ENCODE results near the gene APLP2. TPM values are rescaled to one million over a fixed set of nuclear protein-coding genes. Genes with fewer than 3 reads are reported as not detected.

APLP2 gene
- total RNA-seq, 1 donor, result 278 TPM

DNA sequence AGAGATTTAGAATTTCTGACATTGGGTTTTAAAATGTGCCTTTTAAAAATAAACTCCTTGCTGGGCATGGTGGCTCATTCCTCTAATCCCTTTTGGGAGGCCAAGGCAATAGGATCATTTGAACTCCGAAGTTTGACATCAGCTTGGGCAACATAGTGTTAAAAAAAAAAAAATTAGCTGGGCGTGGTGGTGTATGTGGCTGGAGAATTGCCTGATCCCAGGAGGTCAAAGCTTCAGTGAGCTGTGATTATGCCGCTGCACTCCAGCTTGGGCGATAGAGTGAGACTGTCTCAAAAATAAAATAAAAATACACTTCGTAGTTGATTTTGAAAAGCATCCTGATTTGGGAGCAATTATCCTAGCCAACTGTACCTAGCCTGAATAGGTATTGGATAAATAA is 3.4 kb upstream of the APLP2 start:
- no peak for DNase-seq (ENCODE audit: low read depth)
- no peak overlapping the region for H3K4me3 ChIP-seq (ENCODE audit: low read depth, low read length)
- TF ChIP-seq, protein P1, sequence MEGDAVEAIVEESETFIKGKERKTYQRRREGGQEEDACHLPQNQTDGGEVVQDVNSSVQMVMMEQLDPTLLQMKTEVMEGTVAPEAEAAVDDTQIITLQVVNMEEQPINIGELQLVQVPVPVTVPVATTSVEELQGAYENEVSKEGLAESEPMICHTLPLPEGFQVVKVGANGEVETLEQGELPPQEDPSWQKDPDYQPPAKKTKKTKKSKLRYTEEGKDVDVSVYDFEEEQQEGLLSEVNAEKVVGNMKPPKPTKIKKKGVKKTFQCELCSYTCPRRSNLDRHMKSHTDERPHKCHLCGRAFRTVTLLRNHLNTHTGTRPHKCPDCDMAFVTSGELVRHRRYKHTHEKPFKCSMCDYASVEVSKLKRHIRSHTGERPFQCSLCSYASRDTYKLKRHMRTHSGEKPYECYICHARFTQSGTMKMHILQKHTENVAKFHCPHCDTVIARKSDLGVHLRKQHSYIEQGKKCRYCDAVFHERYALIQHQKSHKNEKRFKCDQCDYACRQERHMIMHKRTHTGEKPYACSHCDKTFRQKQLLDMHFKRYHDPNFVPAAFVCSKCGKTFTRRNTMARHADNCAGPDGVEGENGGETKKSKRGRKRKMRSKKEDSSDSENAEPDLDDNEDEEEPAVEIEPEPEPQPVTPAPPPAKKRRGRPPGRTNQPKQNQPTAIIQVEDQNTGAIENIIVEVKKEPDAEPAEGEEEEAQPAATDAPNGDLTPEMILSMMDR (IDR thresholded peaks at IDR 0.05; ENCODE audit: insufficient read depth, low read depth, low read length), result no peak

DNA sequence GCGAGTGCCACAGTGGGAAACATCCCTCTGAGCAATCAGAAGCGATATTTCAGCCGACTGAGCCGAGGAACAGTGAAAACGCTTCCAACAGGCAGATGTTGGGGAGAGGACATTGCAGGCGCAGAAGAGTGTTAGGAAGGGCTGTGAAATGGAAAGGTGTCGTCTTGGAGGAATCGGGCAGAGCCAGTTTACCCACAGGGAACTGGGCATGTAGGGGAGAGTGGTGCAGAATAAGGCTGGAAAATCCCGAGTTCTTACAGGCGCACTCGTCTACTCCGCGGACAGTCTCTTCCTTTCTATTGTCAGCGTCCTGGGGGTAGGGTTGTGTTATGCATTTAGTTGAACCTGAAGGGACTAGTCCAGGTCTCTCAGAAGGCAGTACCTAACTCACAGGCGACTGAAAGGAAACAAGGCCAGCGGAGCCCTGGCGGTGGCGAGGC is 1.1 kb upstream of the APLP2 start:
- TF ChIP-seq, protein P1 (IDR thresholded peaks at IDR 0.05; ENCODE audit: insufficient read depth, low read depth, low read length), result no peak
- H3K4me3 ChIP-seq (ENCODE audit: low read depth, low read length), result peak overlapping the region; percentile 72
- no peak for DNase-seq (ENCODE audit: low read depth)

DNA sequence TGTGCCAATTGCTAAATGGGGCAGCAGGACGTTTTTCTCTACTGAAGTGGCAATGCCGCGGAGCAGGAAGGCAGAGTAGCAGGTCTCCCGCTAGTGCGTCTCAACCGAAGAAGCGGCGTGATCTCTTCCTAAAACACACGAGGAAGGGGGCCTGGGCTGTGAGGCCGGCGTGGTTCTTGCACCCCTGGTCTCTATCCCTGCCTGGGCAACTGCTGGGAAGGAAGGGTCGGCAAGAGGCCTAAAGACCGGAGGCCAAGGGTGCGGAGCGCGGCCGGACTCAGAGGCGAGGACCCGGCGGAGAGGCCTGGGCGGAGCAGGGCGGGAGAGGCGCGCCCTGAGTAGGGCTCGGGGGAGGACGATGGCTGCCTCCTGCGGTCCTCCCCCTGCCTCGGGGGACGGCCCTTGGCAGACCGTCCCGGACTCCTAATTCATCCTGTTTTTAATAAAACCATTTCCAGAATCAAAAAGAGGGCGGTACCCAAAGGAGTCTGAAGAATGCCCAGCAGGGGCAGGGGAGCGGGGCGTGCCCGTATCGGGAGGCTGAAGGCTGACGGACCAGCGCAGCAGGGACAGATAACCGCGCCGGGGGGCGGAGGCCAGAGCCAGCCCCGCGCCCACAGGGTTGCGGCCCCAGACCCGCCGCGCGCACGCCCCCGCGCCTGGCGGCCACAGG is 572 bp upstream of the APLP2 start:
- peak overlapping the region; percentile 72 for H3K4me3 ChIP-seq (ENCODE audit: low read depth, low read length)
- DNase-seq (ENCODE audit: low read depth), result peak; percentile 78
- TF ChIP-seq, protein P1 (IDR thresholded peaks at IDR 0.05; ENCODE audit: insufficient read depth, low read depth, low read length), result no peak

DNA sequence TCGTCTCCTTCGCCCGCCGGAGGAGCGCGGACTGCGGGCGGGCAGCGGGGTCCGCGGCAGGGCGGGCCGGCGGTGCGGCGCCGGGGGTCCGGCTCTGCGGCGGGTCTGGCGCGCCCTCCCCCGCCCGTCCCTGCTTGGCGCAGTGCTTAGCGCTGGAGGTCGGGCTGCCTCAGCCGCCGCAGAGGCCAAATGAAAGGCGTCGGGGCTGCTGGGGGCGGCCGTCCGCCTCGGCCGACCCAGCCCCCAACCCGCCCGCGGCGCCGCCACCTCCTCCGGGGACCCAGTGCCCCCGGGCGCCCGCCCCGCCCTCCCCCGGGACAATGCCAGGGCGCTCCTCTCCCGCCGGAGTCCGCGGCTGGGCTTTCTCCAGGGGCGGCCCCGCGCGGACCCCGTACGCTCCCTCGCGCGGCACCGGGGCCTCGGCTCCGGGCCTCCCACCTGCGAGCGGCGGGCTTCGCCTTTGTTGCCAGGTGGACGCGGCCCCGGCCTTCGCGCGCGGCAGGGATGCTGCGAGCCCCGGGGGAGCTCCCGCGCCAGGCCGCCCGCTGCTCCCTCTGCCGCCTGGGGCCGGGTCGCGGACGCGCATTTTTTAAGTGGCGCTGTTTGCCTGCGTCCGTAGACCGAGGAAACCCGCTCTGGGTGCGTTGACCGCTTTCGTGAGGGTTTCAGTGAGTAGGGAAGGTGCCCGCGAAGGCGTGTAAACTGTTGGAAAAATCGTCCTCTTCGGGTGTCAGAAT is 583 bp downstream of the APLP2 start:
- peak; percentile 26 for DNase-seq (ENCODE audit: low read depth)

DNA sequence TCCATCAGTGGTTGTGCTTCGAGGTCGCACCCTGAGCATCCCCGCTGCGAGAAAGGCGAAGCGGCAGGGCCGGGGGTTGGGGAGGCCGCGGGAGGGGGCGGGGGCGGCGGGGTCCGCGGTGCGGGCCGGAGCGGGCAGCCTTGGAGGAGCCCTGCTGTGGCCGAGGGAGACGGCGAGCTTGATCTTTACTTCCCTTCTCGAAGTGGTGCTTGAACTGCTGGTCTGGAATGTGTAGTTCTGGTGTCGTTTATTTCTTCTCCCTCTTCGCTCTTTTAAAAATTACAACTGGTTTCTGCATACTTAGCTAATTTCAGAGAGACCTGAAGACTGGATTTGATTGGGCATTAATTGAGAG is 1.1 kb downstream of the APLP2 start:
- TF ChIP-seq, protein P1 (IDR thresholded peaks at IDR 0.05; ENCODE audit: insufficient read depth, low read depth, low read length), result peak; percentile 0
- peak; percentile 34 for DNase-seq (ENCODE audit: low read depth)
- peak overlapping the region; percentile 72 for H3K4me3 ChIP-seq (ENCODE audit: low read depth, low read length)

More for the DNA sequence above, 583 bp downstream of the APLP2 start:
- peak overlapping the region; percentile 72 for H3K4me3 ChIP-seq (ENCODE audit: low read depth, low read length)
- TF ChIP-seq, protein P1 (IDR thresholded peaks at IDR 0.05; ENCODE audit: insufficient read depth, low read depth, low read length), result peak; percentile 1

DNA sequence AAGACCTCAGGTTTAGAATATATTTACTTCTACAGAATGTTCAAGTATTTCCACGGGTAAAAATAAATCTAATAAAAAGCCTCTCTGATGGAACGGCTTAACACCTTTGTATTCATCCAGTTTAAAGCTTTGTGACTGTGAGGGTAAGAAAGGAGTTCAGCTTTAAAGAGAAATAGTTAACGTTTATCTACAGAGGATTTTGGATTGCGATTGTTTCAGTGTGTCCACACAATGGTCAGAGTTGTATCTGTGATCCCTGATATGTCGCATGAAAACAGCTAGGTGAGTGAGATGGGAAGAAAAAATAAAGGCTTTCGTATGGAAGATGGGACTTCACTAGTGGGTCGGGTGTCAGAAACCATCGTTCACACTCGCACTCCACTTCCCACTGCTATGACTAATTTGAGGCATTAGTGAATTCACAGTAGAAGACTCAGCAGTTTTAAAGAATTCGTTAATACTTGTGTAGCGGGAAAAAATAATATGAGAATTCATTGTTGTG is 1.6 kb downstream of the APLP2 start:
- peak; percentile 11 for DNase-seq (ENCODE audit: low read depth)
- TF ChIP-seq, protein P1 (IDR thresholded peaks at IDR 0.05; ENCODE audit: insufficient read depth, low read depth, low read length), result no peak
- peak overlapping the region; percentile 72 for H3K4me3 ChIP-seq (ENCODE audit: low read depth, low read length)

Data from fibroblast of villous mesenchyme (primary cell).